GM12801 (cell line): ENCODE results near the gene OR1L6.

Experiments
- TF ChIP-seq, protein P1 (sequence below): IDR thresholded peaks from one replicate; pipeline ENCODE4 v1.5.1; 2011; ENCODE audit warnings: control low read depth; ENCODE audit not compliant: insufficient read length; ENCODE audit errors: extremely low read depth

OR1L6 gene, protein sequence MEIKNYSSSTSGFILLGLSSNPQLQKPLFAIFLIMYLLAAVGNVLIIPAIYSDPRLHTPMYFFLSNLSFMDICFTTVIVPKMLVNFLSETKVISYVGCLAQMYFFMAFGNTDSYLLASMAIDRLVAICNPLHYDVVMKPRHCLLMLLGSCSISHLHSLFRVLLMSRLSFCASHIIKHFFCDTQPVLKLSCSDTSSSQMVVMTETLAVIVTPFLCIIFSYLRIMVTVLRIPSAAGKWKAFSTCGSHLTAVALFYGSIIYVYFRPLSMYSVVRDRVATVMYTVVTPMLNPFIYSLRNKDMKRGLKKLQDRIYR

DNA sequence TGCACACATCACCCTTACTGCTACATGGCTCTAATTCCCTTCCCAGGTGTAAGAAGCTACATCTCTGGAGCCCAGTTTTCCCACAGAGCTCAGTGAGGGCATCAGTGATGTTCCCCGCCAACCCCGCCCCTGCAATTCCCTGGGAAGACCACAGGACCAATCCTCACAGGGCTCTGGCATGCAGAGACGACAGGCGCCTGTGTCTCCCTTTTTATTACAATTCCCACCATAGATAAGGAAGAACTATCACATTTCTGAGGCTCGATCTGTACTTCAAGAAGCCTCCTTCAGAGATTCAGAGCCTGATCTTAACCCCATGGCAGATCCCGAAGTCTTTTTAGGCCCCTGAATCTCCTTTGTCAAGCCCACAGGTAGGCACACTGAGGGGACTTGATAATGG is at the start of gene OR1L6:
Gene OR1L6, plus strand, starts transcription at position 301 of the 400 bp plus-strand sequence. CDS start 7,545 bp downstream, outside the sequence.
- TF ChIP-seq, protein P1, sequence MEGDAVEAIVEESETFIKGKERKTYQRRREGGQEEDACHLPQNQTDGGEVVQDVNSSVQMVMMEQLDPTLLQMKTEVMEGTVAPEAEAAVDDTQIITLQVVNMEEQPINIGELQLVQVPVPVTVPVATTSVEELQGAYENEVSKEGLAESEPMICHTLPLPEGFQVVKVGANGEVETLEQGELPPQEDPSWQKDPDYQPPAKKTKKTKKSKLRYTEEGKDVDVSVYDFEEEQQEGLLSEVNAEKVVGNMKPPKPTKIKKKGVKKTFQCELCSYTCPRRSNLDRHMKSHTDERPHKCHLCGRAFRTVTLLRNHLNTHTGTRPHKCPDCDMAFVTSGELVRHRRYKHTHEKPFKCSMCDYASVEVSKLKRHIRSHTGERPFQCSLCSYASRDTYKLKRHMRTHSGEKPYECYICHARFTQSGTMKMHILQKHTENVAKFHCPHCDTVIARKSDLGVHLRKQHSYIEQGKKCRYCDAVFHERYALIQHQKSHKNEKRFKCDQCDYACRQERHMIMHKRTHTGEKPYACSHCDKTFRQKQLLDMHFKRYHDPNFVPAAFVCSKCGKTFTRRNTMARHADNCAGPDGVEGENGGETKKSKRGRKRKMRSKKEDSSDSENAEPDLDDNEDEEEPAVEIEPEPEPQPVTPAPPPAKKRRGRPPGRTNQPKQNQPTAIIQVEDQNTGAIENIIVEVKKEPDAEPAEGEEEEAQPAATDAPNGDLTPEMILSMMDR = no peak

- TF ChIP-seq, protein P1 = no peak
Measured at GRCh38 chr9:122695696-122696095, 46.4 kb upstream of the OR1L6 start.

- TF ChIP-seq, protein P1 = no peak
Measured at GRCh38 chr9:122718038-122718437, 24.1 kb upstream of the OR1L6 start.

DNA sequence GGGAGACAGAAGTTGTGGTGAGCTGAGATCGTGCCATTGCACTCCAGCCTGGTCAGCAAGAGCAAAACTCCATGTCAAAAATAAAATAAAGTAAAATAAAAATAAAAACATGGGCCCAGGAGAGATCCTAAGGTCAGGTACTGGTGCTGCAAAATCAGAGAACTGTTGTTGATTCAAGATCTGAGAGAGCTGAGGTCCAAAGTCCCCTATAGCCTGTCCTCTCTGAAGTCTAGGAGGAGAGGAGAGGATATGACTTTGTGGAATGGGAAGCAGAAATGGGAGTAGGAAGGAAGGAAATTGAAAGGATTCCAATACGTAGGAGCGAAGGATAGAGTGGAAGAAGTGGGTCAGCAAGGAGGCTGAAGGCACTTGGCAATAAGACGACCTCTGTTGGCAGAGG is 22.9 kb upstream of the OR1L6 start:
- TF ChIP-seq, protein P1 = no peak

DNA sequence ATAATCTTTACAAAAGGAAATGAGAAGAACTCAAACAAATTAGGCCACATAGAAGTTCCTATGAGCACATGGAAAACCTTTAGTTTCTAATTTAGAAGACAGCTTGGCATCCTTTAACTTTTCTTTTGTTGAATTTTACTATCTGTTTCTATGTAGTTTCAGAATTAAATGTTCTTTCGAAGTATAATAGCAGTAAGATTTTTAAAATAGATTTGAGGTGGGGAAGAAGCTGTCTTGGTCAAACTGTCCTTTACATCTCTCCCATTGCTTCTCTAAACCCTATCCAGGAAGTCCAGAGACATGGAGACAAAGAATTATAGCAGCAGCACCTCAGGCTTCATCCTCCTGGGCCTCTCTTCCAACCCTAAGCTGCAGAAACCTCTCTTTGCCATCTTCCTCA is 18.4 kb upstream of the OR1L6 start, which contains the start of gene OR1L4:
Gene OR1L4, plus strand, starts transcription at position 301 of the 400 bp plus-strand sequence. Its CDS starts 0 bp downstream, at position 301.
- TF ChIP-seq, protein P1 = no peak

- TF ChIP-seq, protein P1 = no peak
Measured at GRCh38 chr9:122754825-122755224, 12.7 kb downstream of the OR1L6 start.

DNA sequence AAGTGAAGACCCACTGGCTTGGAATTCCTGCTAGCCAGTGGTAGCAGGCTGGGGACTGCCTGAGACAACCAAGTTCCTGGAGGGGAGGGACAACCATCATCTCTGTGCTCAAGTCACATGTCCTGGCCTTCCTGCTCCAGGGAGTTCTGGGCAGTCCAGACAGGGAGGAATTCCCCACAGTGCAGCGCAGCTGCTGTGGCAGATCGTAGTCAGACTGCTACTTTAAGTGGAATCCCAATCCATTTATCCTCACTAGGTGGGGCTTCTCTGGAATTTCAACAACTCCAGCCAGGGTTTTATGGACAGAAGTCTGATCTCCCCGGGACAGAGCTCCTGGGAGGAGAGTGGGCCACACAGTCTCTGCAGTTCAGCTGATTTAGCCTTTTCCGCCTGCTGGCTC is 25.7 kb downstream of the OR1L6 start:
- TF ChIP-seq, protein P1 = no peak

DNA sequence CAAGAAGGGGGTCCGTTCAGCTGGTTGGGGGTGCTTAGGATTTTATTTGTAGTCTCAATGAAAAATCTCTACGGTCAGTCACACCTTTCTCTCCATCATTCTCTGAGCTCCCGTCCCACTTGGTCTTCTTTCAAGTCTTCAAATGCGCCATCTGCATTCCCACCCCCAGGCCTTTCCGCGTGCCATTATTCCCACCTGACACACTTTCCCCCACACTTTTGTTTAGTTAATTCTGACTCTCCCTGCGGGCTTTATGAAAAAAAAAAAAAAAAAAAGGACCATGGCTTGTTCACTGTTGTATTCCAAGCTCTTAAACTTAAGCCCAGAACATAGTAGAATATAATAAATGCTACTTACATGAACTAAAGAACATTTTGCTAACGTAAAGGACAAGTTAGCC is 34.9 kb downstream of the OR1L6 start:
- TF ChIP-seq, protein P1 = no peak
